Immature natural killer cell (primary cell): Measurements from ENCODE around the gene TTC23. TPM values are rescaled to one million over a fixed set of nuclear protein-coding genes. Genes with fewer than 3 reads are reported as not detected.

Source experiments
- DNase-seq, 3 donors: peaks; one replicate each; pipeline ENCODE4 v3.0.0; 2022; ENCODE audit warnings: mixed read lengths in 1 of 3
- H3K27ac Mint-ChIP-seq, 6 donors: one replicate each; pipeline ENCODE4 v1.8.0; 2020; ENCODE audit warnings: mixed read lengths in 6 of 6, mild to moderate bottlenecking in 5 of 6, inconsistent platforms in 4 of 6, moderate library complexity in 3 of 6
- H3K27me3 Mint-ChIP-seq, 3 donors: one replicate each; pipeline ENCODE4 v1.8.0; 2020 to 2021; ENCODE audit warnings: low read depth in 3 of 3, mild to moderate bottlenecking in 3 of 3, mixed read lengths in 3 of 3, moderate library complexity in 3 of 3, inconsistent platforms in 1 of 3
- H3K36me3 Mint-ChIP-seq, 3 donors: one replicate each; pipeline ENCODE4 v1.8.0; 2020; ENCODE audit warnings: mixed read lengths in 3 of 3, inconsistent platforms in 2 of 3, mild to moderate bottlenecking in 2 of 3
- H3K4me1 Mint-ChIP-seq, 2 donors: one replicate each; pipeline ENCODE4 v1.8.0; 2020; ENCODE audit warnings: inconsistent platforms in 2 of 2, mild to moderate bottlenecking in 2 of 2, mixed read lengths in 2 of 2, moderate library complexity in 1 of 2
- H3K4me3 Mint-ChIP-seq, 5 donors: one replicate each; pipeline ENCODE4 v1.8.0; 2020; ENCODE audit warnings: mild to moderate bottlenecking in 5 of 5, mixed read lengths in 5 of 5, inconsistent platforms in 3 of 5, moderate library complexity in 3 of 5
- H3K9me3 Mint-ChIP-seq, 6 donors: one replicate each; pipeline ENCODE4 v1.8.0; 2020; ENCODE audit warnings: mild to moderate bottlenecking in 6 of 6, mixed read lengths in 6 of 6, inconsistent platforms in 4 of 6, moderate library complexity in 3 of 6
- polyA plus RNA-seq, 3 donors: library from polyadenylated mRNA; unstranded; fragments of 300-500 nt; fragmentation: Illumina TruSeq; gene quantifications; one replicate each; pipeline ENCODE4 v1.2.3, GENCODE V29; 2021

The TTC23 gene
- polyA plus RNA-seq, 3 donors from 2014 or later, result 0.21 to 0.25 TPM; not detected in 1

- H3K36me3 Mint-ChIP-seq, result peaks cover 0 to 9% (median 6%) of the 10 kb centered on the region in 3 donors
- H3K4me3 Mint-ChIP-seq, result no peak overlapping the region
- peaks cover 0 to 3% (median 0%) of the 10 kb centered on the region in 3 donors for H3K27me3 Mint-ChIP-seq
- H3K4me1 Mint-ChIP-seq, result no peaks in the 10 kb centered on the region
- DNase-seq, result no peak
- H3K27ac Mint-ChIP-seq, result no peak overlapping the region
- H3K9me3 Mint-ChIP-seq, result no peaks in the 10 kb centered on the region
These were observed 16.2 kb upstream of the TTC23 start for GRCh38 chr15:99265541-99266070.

- H3K27ac Mint-ChIP-seq, result no peak overlapping the region
- H3K36me3 Mint-ChIP-seq, result peaks cover 6 to 16% (median 8%) of the 10 kb centered on the region in 3 donors
- H3K4me1 Mint-ChIP-seq, result no peaks in the 10 kb centered on the region
- H3K4me3 Mint-ChIP-seq, result no peak overlapping the region
- H3K9me3 Mint-ChIP-seq, result no peaks in the 10 kb centered on the region
- H3K27me3 Mint-ChIP-seq, result peaks cover 0 to 3% (median 0%) of the 10 kb centered on the region in 3 donors
- no peak for DNase-seq
These were observed 14.7 kb upstream of the TTC23 start for GRCh38 chr15:99264125-99264524.

GRCh38 chr15:99257107-99257750 is 7.8 kb upstream of the TTC23 start:
- no peak for DNase-seq
- Mint-ChIP-seq H3K27me3 (no peaks in the 10 kb centered on the region), H3K27ac (no peak overlapping the region), H3K36me3 (peaks cover 26 to 32% (median 31%) of the 10 kb centered on the region in 3 donors), H3K9me3 (no peaks in the 10 kb centered on the region), H3K4me1 (peaks cover 9 to 11% of the 10 kb centered on the region in 2 donors), H3K4me3 (no peak overlapping the region)

GRCh38 chr15:99253381-99254090 is 4.2 kb upstream of the TTC23 start:
- H3K27me3 Mint-ChIP-seq, result peaks cover 2 to 6% (median 3%) of the 10 kb centered on the region in 3 donors
- peaks cover 18 to 26% (median 24%) of the 10 kb centered on the region in 3 donors for H3K36me3 Mint-ChIP-seq
- H3K4me3 Mint-ChIP-seq, result no peak overlapping the region
- H3K9me3 Mint-ChIP-seq, result peaks cover 0 to 5% (median 0%) of the 10 kb centered on the region in 6 donors
- H3K4me1 Mint-ChIP-seq, result peaks cover 21 to 28% of the 10 kb centered on the region in 2 donors
- no peak overlapping the region for H3K27ac Mint-ChIP-seq
- no peak for DNase-seq

- peaks cover 2 to 6% (median 3%) of the 10 kb centered on the region in 3 donors for H3K27me3 Mint-ChIP-seq
- peak overlapping the region; percentile 92 to 98 (median 93) for H3K4me3 Mint-ChIP-seq
- H3K27ac Mint-ChIP-seq, result peak overlapping the region in 2 of 6 donors; percentile 51 to 75
- peaks cover 19 to 24% of the 10 kb centered on the region in 2 donors for H3K4me1 Mint-ChIP-seq
- H3K36me3 Mint-ChIP-seq, result peaks cover 9 to 16% (median 12%) of the 10 kb centered on the region in 3 donors
- peaks cover 0 to 5% (median 0%) of the 10 kb centered on the region in 6 donors for H3K9me3 Mint-ChIP-seq
- DNase-seq, result no peak
These were observed 2.9 kb upstream of the TTC23 start for GRCh38 chr15:99252326-99252725.

- H3K9me3 Mint-ChIP-seq, result peaks cover 0 to 5% (median 0%) of the 10 kb centered on the region in 6 donors
- peaks cover 2 to 8% (median 3%) of the 10 kb centered on the region in 3 donors for H3K36me3 Mint-ChIP-seq
- H3K27ac Mint-ChIP-seq, result peak within 1 kb of the TSS; percentile 75 to 91 (median 88)
- H3K4me1 Mint-ChIP-seq, result peaks cover 17 to 23% of the 10 kb centered on the region in 2 donors
- H3K4me3 Mint-ChIP-seq, result peak within 1 kb of the TSS; percentile 92 to 98 (median 93)
- H3K27me3 Mint-ChIP-seq, result peaks cover 2 to 6% (median 4%) of the 10 kb centered on the region in 3 donors
- DNase-seq, result peak; percentile 89 to 93 (median 92)
These were observed 1.8 kb upstream of the TTC23 start, which contains the start of gene LRRC28 for GRCh38 chr15:99250857-99251841. TSS of gene LRRC28 (plus strand) at chr15:99251481. CDS start at chr15:99255958, 4,477 bp downstream.

- DNase-seq, result no peak
- Mint-ChIP-seq H3K36me3 (peaks cover 0 to 3% (median 0%) of the 10 kb centered on the region in 3 donors), H3K27me3 (peaks cover 2 to 6% (median 4%) of the 10 kb centered on the region in 3 donors), H3K4me1 (peaks cover 17 to 23% of the 10 kb centered on the region in 2 donors), H3K9me3 (peaks cover 0 to 5% (median 0%) of the 10 kb centered on the region in 6 donors), H3K27ac (peak overlapping the region; percentile 73 to 91 (median 88)), H3K4me3 (peak overlapping the region; percentile 92 to 98 (median 93))
These were observed 1.1 kb upstream of the TTC23 start for GRCh38 chr15:99250494-99250856.

- peaks cover 0 to 5% (median 0%) of the 10 kb centered on the region in 6 donors for H3K9me3 Mint-ChIP-seq
- no peak overlapping the region for H3K27ac Mint-ChIP-seq
- peaks cover 0 to 3% (median 0%) of the 10 kb centered on the region in 3 donors for H3K36me3 Mint-ChIP-seq
- peaks cover 17 to 23% of the 10 kb centered on the region in 2 donors for H3K4me1 Mint-ChIP-seq
- peak overlapping the region in 2 of 5 donors; percentile 92 to 96 for H3K4me3 Mint-ChIP-seq
- H3K27me3 Mint-ChIP-seq, result peaks cover 2 to 6% (median 4%) of the 10 kb centered on the region in 3 donors
- DNase-seq, result no peak
These were observed 620 bp upstream of the TTC23 start for GRCh38 chr15:99250001-99250400.

GRCh38 chr15:99248000-99248715 is 1.2 kb downstream of the TTC23 start:
- no peak overlapping the region for H3K4me3 Mint-ChIP-seq

GRCh38 chr15:99247062-99247461 is 2.3 kb downstream of the TTC23 start:
- peaks cover 0 to 5% (median 0%) of the 10 kb centered on the region in 6 donors for H3K9me3 Mint-ChIP-seq
- DNase-seq, result no peak
- H3K4me1 Mint-ChIP-seq, result peaks cover 11 to 15% of the 10 kb centered on the region in 2 donors
- H3K27ac Mint-ChIP-seq, result no peak overlapping the region
- no peak overlapping the region for H3K4me3 Mint-ChIP-seq
- peaks cover 2 to 9% (median 4%) of the 10 kb centered on the region in 3 donors for H3K27me3 Mint-ChIP-seq
- peaks cover 0 to 3% (median 0%) of the 10 kb centered on the region in 3 donors for H3K36me3 Mint-ChIP-seq

More at GRCh38 chr15:99248000-99248715, 1.2 kb downstream of the TTC23 start:
- H3K9me3 Mint-ChIP-seq, result peaks cover 0 to 5% (median 0%) of the 10 kb centered on the region in 6 donors
- no peak overlapping the region for H3K27ac Mint-ChIP-seq
- peaks cover 0 to 3% (median 0%) of the 10 kb centered on the region in 3 donors for H3K36me3 Mint-ChIP-seq
- peaks cover 17 to 23% of the 10 kb centered on the region in 2 donors for H3K4me1 Mint-ChIP-seq
- H3K27me3 Mint-ChIP-seq, result peaks cover 2 to 6% (median 4%) of the 10 kb centered on the region in 3 donors
- DNase-seq, result no peak

GRCh38 chr15:99244306-99244705 is 5.1 kb downstream of the TTC23 start:
- DNase-seq, result no peak
- Mint-ChIP-seq H3K4me1 (no peaks in the 10 kb centered on the region), H3K4me3 (no peak overlapping the region), H3K9me3 (no peaks in the 10 kb centered on the region), H3K27ac (no peak overlapping the region), H3K27me3 (peaks cover 1 to 12% (median 2%) of the 10 kb centered on the region in 3 donors), H3K36me3 (no peaks in the 10 kb centered on the region)

GRCh38 chr15:99241752-99242151 is 7.6 kb downstream of the TTC23 start:
- DNase-seq, result no peak
- peaks cover under 1 to 12% (median 2%) of the 10 kb centered on the region in 3 donors for H3K27me3 Mint-ChIP-seq
- no peaks in the 10 kb centered on the region for H3K9me3 Mint-ChIP-seq
- H3K4me1 Mint-ChIP-seq, result no peaks in the 10 kb centered on the region
- no peaks in the 10 kb centered on the region for H3K36me3 Mint-ChIP-seq
- no peak overlapping the region for H3K27ac Mint-ChIP-seq
- no peak overlapping the region for H3K4me3 Mint-ChIP-seq
